ENCODE measurements around the gene CDKAL1.

CDKAL1 gene

GRCh38 chr6:21095462-21095861, 561.2 kb downstream of the CDKAL1 start:
- TF ChIP-seq REST (IDR thresholded peaks at IDR 0.05; ENCODE audit: insufficient replicate concordance, low read depth) (no peak), POLR2AphosphoS5 (IDR thresholded peaks at IDR 0.05; ENCODE audit: low read depth) (no peak), SPI1 (IDR thresholded peaks at IDR 0.05; ENCODE audit: borderline replicate concordance, low read depth) (no peak), CTCF (IDR thresholded peaks at IDR 0.05; ENCODE audit: insufficient read depth, low read length) (no peak), GABPA (IDR thresholded peaks at IDR 0.05; ENCODE audit: low read depth) (no peak)
- no peak for DNase-seq (ENCODE audit: low read depth in 1 of 2, low spot score in 1 of 2)
- Histone ChIP-seq H3K27me3 (ENCODE audit: insufficient read depth, poor library complexity, severe bottlenecking) (no peaks in the 10 kb centered on the region), H3K4me3 (replicated peaks; ENCODE audit: insufficient read depth, low read length) (no peak overlapping the region), H3K27ac (replicated peaks) (no peak overlapping the region)

GRCh38 chr6:21098134-21098533, 563.9 kb downstream of the CDKAL1 start:
- Histone ChIP-seq H3K27ac (replicated peaks) (no peak overlapping the region), H3K4me3 (replicated peaks; ENCODE audit: insufficient read depth, low read length) (no peak overlapping the region), H3K27me3 (ENCODE audit: insufficient read depth, poor library complexity, severe bottlenecking) (no peaks in the 10 kb centered on the region)
- TF ChIP-seq SPI1 (IDR thresholded peaks at IDR 0.05; ENCODE audit: borderline replicate concordance, low read depth): no peak
- TF ChIP-seq POLR2AphosphoS5 (IDR thresholded peaks at IDR 0.05; ENCODE audit: low read depth): no peak
- TF ChIP-seq REST (IDR thresholded peaks at IDR 0.05; ENCODE audit: insufficient replicate concordance, low read depth): no peak
- TF ChIP-seq CTCF (IDR thresholded peaks at IDR 0.05; ENCODE audit: insufficient read depth, low read length): no peak
- no peak for TF ChIP-seq GABPA (IDR thresholded peaks at IDR 0.05; ENCODE audit: low read depth)
- no peak for DNase-seq (ENCODE audit: low read depth in 1 of 2, low spot score in 1 of 2)

- Histone ChIP-seq H3K27me3 (ENCODE audit: insufficient read depth, poor library complexity, severe bottlenecking) (no peaks in the 10 kb centered on the region), H3K27ac (replicated peaks) (no peak overlapping the region), H3K4me3 (replicated peaks; ENCODE audit: insufficient read depth, low read length) (no peak overlapping the region)
- DNase-seq (ENCODE audit: low read depth in 1 of 2, low spot score in 1 of 2): no peak
- TF ChIP-seq REST (IDR thresholded peaks at IDR 0.05; ENCODE audit: insufficient replicate concordance, low read depth): no peak
- no peak for TF ChIP-seq CTCF (IDR thresholded peaks at IDR 0.05; ENCODE audit: insufficient read depth, low read length)
- no peak for TF ChIP-seq POLR2AphosphoS5 (IDR thresholded peaks at IDR 0.05; ENCODE audit: low read depth)
- TF ChIP-seq SPI1 (IDR thresholded peaks at IDR 0.05; ENCODE audit: borderline replicate concordance, low read depth): no peak
- TF ChIP-seq GABPA (IDR thresholded peaks at IDR 0.05; ENCODE audit: low read depth): no peak
Observed at GRCh38 chr6:21098744-21099143, 564.5 kb downstream of the CDKAL1 start.
